HG03439 (cell line): ENCODE measurements around the gene UPK2.
A peak's percentile ranks its signal among the peaks of the same experiment; 100 is the strongest.

Experiments used
- ATAC-seq: cut with Tn5 transposase; IDR thresholded peaks from one replicate; pipeline ENCODE4 v1.9.1; 2021; ENCODE audit warnings: mild to moderate bottlenecking, moderate library complexity; ENCODE audit not compliant: unreplicated experiment

Gene UPK2

GRCh38 chr11:118917481-118918127 lies 38.5 kb upstream of the UPK2 start:
- no peak for ATAC-seq

- ATAC-seq = no peak
Observed at GRCh38 chr11:118918128-118918685, 37.9 kb upstream of the UPK2 start.

GRCh38 chr11:118918686-118919280 lies 37.3 kb upstream of the UPK2 start:
- ATAC-seq = no peak

- no peak for ATAC-seq
Observed at GRCh38 chr11:118921121-118921928, 34.8 kb upstream of the UPK2 start.

- no peak for ATAC-seq
Observed at GRCh38 chr11:118921929-118922744, 34.0 kb upstream of the UPK2 start.

GRCh38 chr11:118922745-118923627 lies 33.1 kb upstream of the UPK2 start:
- no peak for ATAC-seq

GRCh38 chr11:118923721-118924587 lies 32.1 kb upstream of the UPK2 start:
- ATAC-seq = no peak

GRCh38 chr11:118924591-118925585 lies 31.2 kb upstream of the UPK2 start:
- no peak for ATAC-seq

GRCh38 chr11:118927554-118928100 lies 28.5 kb upstream of the UPK2 start:
- no peak for ATAC-seq

- peak; percentile 48 for ATAC-seq
Observed at GRCh38 chr11:118928101-118928869, 27.8 kb upstream of the UPK2 start.

- ATAC-seq = no peak
Observed at GRCh38 chr11:118928870-118929500, 27.1 kb upstream of the UPK2 start.

- no peak for ATAC-seq
Observed at GRCh38 chr11:118929501-118930093, 26.5 kb upstream of the UPK2 start.

GRCh38 chr11:118930094-118930712 lies 25.9 kb upstream of the UPK2 start:
- ATAC-seq = no peak

GRCh38 chr11:118931571-118931970 lies 24.5 kb upstream of the UPK2 start:
- no peak for ATAC-seq

- ATAC-seq = no peak
Observed at GRCh38 chr11:118933486-118933885, 22.6 kb upstream of the UPK2 start.
